ENCODE data around the gene SLC12A9.
"Not testable (repeated sequence)": the region's sequence is repeated elsewhere in the genome, so short reads cannot be mapped to it uniquely, and the experiment has no call there.

SLC12A9 gene

DNA sequence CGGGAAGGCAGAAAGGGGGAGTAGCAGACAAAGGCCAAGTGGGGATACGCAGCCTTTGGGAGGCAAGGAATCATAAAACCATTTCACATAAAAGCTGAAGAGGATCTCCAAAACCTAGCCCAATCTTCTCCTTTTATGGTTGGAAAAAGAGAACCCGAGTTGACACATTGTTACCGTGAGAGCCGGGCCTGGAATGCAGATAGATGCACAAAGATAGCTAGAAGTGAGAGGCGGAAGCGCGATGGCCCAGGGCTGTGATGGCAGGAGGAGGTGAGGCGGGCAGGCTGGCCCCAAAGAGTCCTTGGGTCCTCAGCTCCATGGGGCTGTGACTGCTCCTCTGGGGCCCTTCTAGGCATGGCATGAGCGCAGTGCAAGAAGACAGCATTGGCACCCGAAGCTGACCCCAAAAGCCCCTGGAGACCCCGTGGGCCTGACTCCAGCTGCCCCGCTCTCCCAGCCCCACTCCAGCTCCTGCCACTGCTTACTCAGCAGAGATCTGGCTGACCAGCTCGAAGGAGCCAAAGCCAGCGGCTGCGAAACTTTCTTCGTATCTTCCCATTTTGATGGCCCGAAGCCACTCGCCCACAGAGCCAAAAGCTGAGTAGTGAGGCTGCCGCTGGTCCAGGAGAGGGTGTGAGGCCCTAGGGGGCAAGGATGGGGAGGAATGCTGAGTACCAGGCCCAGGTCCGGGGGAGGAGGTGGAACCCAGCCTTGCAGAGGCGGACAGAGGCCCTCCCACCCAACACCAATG lies 47.7 kb upstream of the SLC12A9 start:
- TF ChIP-seq, protein P1, sequence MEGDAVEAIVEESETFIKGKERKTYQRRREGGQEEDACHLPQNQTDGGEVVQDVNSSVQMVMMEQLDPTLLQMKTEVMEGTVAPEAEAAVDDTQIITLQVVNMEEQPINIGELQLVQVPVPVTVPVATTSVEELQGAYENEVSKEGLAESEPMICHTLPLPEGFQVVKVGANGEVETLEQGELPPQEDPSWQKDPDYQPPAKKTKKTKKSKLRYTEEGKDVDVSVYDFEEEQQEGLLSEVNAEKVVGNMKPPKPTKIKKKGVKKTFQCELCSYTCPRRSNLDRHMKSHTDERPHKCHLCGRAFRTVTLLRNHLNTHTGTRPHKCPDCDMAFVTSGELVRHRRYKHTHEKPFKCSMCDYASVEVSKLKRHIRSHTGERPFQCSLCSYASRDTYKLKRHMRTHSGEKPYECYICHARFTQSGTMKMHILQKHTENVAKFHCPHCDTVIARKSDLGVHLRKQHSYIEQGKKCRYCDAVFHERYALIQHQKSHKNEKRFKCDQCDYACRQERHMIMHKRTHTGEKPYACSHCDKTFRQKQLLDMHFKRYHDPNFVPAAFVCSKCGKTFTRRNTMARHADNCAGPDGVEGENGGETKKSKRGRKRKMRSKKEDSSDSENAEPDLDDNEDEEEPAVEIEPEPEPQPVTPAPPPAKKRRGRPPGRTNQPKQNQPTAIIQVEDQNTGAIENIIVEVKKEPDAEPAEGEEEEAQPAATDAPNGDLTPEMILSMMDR (IDR thresholded peaks at IDR 0.05; ENCODE audit: insufficient read depth, low read length), result no peak
- TF ChIP-seq POLR2AphosphoS5 (IDR thresholded peaks at IDR 0.05; ENCODE audit: low read depth) (no peak), GABPA (IDR thresholded peaks at IDR 0.05; ENCODE audit: low read depth) (no peak), SPI1 (IDR thresholded peaks at IDR 0.05; ENCODE audit: borderline replicate concordance, low read depth) (no peak), REST (IDR thresholded peaks at IDR 0.05; ENCODE audit: insufficient replicate concordance, low read depth) (no peak)
- no peak overlapping the region for H3K4me3 ChIP-seq (replicated peaks; ENCODE audit: insufficient read depth, low read length)
- no peak overlapping the region for H3K27ac ChIP-seq (replicated peaks)
- no peaks in the 10 kb centered on the region for H3K27me3 ChIP-seq (ENCODE audit: insufficient read depth, poor library complexity, severe bottlenecking)
- DNase-seq (ENCODE audit: low read depth in 1 of 2, low spot score in 1 of 2), result no peak

GRCh38 chr7:100806276-100806675 lies 46.2 kb upstream of the SLC12A9 start:
- Histone ChIP-seq H3K27me3 (ENCODE audit: insufficient read depth, poor library complexity, severe bottlenecking) (no peaks in the 10 kb centered on the region), H3K4me3 (replicated peaks; ENCODE audit: insufficient read depth, low read length) (no peak overlapping the region), H3K27ac (replicated peaks) (no peak overlapping the region)
- no peak for DNase-seq (ENCODE audit: low read depth in 1 of 2, low spot score in 1 of 2)
- TF ChIP-seq REST (IDR thresholded peaks at IDR 0.05; ENCODE audit: insufficient replicate concordance, low read depth) (no peak), SPI1 (IDR thresholded peaks at IDR 0.05; ENCODE audit: borderline replicate concordance, low read depth) (no peak), POLR2AphosphoS5 (IDR thresholded peaks at IDR 0.05; ENCODE audit: low read depth) (no peak), GABPA (IDR thresholded peaks at IDR 0.05; ENCODE audit: low read depth) (no peak)
- TF ChIP-seq, protein P1 (IDR thresholded peaks at IDR 0.05; ENCODE audit: insufficient read depth, low read length), result no peak

DNA sequence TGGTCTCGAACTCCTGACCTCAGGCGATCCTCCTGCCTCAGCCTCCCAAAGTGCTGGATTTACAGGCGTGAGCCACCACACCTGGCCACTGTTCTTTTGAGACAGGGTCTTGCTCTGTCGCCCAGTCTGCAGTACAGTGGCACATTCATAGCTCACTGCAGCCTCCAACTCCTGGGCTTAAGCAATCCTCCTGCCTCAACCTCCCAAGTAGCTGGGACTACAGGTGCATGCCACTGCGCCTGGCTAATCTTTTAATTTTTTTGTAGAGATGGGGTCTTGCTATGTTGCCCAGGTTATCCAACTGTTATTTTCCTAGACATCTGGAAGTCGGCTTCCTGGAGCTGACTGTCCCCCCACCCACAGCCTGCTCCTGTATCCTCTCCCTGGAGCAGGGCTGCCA lies 45.6 kb upstream of the SLC12A9 start:
- not testable (repeated sequence) for H3K27ac ChIP-seq (replicated peaks); H3K27me3 ChIP-seq (ENCODE audit: insufficient read depth, poor library complexity, severe bottlenecking); DNase-seq (ENCODE audit: low read depth in 1 of 2, low spot score in 1 of 2); H3K4me3 ChIP-seq (replicated peaks; ENCODE audit: insufficient read depth, low read length)

DNA sequence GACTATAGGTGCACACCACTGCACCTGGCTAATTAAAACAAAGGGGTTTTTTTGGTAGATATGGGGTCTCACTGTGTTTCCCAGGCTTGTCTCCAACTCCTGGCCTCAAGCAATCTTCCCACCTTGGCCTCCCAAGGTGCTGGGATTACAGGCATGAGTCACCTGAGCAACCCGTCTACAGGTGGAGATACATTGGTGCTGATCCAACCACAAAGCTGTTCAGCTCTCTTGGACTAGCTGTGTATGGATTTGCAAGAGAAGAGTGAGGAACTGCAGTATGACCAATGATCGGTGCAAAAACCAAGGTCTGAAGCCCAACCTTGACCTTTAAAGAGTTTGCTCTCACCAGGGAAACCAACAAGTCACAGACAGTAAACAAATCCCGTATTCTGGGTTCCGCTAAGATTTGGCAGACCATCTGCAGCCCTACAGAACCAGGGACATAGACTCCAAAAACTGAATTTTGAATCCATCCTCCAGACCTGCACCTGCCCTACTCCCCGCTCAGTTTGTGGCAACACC lies 44.1 kb upstream of the SLC12A9 start:
- H3K4me3 ChIP-seq (replicated peaks; ENCODE audit: insufficient read depth, low read length), result no peak overlapping the region
- TF ChIP-seq SPI1 (IDR thresholded peaks at IDR 0.05; ENCODE audit: borderline replicate concordance, low read depth) (no peak), GABPA (IDR thresholded peaks at IDR 0.05; ENCODE audit: low read depth) (no peak), REST (IDR thresholded peaks at IDR 0.05; ENCODE audit: insufficient replicate concordance, low read depth) (no peak), POLR2AphosphoS5 (IDR thresholded peaks at IDR 0.05; ENCODE audit: low read depth) (no peak)
- TF ChIP-seq, protein P1 (IDR thresholded peaks at IDR 0.05; ENCODE audit: insufficient read depth, low read length), result no peak

More for the DNA sequence above, 44.1 kb upstream of the SLC12A9 start:
- Histone ChIP-seq H3K27me3 (ENCODE audit: insufficient read depth, poor library complexity, severe bottlenecking) (no peaks in the 10 kb centered on the region), H3K27ac (replicated peaks) (no peak overlapping the region)
- no peak for DNase-seq (ENCODE audit: low read depth in 1 of 2, low spot score in 1 of 2)

All from HL-60 (cell line).